ENCODE data around the gene CELF2.
"Not testable (repeated sequence)": the region's sequence is repeated elsewhere in the genome, so short reads cannot be mapped to it uniquely, and the experiment has no call there.

The CELF2 gene

DNA sequence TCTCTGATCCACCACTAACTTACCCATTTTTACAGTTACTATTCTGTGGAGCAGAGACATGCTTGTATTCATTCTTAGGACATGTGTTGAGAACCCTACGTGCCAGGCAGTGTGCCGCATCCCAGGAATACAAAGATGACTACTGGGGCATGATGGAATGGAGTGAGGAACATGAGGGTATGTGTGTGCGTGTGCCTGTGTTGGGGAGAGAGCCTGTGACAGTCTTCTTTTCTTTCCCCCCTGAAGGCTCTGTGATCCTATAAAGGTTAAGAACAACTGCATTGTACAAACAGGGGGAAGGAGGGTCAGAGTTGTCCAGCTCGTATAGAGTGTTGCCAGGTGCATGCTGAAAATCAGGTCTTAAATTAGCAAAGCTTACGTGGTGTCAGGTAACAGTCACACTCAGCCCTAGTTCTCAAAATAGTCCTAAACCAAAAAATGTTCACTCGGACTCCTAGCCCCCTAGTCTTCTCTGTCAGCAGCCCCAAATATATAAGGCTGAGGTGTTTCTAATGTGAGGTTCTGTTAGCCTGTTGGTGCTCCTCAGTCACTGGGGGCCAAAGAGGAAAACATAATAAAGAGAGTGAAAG is 161.9 kb downstream of the CELF2 start:
- DNase-seq = no peak

DNA sequence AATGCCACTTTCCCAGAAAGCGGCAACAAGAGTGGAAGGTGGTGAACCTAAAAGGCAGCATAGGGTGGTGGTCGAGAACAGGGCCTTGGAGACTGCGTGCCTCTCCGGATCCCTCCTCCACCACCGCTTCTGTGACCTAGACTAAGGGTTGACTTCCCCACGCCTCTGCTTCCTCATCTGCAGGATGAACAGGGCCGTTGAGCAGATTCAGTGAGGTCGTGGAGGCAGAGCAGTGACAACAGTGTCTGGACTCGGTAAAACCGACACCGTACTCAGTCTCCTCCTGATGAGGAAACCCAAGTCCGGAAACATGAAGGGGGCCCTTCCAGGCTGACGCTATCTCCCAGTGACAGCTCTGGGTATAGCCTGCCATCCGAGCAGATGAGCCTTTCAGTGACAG is 162.6 kb downstream of the CELF2 start:
- DNase-seq = peak; percentile 68

DNA sequence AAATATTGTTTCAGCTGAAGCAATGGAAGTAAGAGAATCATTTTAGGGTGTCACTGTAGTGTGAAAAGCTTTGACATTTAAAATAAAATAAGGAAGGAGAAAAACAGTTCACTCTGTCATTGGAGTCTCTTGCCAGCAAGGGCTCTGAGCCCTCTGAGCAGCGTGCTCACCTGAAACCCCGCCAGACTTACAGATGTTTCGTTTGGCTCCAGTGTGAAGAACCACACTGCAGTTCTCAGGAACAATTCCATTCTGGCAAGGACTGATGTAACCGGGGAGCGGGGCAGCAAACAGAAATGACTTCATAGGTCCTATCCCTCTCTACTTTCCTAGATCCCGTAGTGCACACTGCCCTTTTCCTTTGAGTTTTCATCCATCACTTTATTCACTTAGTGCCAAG is 164.3 kb downstream of the CELF2 start:
- DNase-seq = no peak

DNA sequence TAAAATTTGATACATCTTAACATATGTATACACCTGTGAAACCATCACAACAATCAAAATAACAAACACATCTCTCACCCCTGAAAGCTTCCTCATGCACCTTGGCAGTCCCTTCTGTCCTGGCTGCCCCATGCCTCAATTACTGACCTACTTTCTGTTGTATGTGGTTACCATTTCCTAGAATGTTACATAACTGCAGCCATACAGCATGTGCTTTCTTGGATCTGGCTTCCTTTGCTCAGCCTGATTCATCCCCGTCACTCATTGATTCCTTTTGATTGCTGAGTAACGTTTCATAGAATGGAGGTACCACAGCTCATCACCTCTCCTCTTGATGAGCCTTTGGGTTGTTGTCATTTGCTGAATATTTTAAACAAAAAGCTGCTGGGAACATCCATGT is 165.3 kb downstream of the CELF2 start:
- no peak for DNase-seq

DNA sequence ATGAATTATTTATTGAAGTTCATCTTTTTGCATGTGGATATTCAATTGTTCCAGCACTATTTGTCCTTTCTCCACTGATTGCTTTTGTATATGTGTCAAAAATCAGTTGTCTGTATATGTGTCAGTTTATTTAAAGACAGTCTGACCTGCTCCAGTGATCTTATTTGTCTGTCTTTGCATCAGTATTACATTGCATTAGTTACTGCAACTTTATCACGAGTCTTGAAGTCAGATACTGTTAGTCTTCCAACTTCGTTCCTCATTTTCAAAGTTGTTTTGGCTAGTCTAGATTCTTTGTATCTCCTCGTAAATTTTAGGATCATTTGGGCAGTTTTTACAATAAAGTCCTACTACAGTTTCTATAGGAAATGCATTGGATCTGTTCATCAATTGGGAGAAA is 166.4 kb downstream of the CELF2 start:
- no peak for DNase-seq

DNA sequence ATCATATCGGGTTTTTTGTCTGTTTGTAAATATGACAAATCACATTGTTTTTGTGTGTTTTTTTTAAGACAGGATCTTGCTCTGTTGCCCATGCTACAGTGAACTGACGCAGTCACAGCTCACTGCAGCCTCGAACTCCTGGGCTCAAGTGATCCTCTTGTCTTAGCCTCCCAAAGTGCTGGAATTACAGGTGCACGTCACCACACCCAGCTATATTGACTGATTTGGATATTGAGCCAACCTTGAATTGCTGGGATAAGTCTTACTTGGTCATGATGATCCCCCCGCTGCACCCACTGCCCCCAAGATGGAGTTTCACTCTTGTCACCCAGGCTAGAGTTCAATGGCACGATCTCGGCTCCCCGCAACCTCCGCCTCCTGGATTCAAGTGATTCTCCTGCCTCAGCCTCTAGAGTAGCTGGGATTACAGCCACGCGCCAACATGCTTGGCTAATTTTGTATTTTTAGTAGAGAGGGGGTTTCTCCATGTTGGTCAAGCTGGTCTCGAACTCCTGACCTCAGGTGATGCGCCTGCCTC is 167.5 kb downstream of the CELF2 start:
- DNase-seq = not testable (repeated sequence)

DNA sequence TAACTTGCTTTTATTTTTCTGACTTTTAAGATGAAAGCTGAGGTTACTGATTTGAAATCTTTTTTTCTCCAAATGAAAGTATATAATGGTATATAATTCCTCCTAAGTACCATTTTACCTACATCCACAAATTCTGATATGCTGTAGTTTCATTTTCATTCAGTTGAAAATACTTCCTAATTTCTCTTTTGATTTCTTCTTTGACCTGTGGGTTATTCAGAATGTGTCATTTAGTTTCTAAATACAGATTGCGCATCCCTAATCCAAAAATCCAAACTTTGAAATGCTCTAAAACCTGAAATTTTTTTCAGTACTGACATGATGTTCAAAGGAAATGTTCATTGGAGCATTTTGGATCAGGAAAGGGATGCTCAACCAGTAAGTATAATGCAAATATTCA is 168.7 kb downstream of the CELF2 start:
- no peak for DNase-seq

DNA sequence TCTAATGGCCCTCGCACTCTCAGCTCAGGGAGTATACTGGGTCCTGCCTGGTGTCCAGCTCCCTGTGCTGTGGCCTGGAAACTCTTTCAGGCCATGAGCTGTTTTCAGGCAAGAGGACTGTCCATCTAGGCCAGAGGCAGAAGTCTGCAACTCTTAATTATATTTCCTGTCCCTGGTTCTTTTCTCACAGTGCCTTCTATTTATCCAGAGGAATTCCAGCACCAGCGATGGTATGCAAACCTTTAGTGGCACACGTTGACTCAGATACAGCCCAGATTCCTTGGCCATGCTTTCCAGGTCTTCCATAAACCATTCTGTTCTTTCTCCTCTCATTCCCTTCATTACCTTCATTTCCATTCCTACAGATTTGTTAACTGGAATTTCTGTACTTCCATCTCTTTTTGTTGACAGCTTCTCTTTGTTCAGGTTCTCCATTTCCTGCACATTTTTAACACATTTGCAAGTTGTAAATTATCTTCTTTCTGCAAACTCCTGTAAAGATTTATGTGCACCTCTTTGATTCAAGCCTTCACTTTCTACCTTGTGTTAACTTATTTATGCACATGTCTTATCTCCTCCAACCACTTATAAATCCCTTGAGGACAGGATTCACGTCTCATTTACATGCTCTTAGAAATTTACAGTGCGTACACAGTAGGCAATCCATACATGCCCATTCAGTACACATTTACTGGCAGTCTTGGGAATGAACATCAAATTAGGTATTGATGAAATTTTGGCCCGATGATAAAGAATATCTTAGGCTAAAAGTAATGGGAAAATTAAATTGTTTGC is 172.1 kb downstream of the CELF2 start:
- no peak for DNase-seq

DNA sequence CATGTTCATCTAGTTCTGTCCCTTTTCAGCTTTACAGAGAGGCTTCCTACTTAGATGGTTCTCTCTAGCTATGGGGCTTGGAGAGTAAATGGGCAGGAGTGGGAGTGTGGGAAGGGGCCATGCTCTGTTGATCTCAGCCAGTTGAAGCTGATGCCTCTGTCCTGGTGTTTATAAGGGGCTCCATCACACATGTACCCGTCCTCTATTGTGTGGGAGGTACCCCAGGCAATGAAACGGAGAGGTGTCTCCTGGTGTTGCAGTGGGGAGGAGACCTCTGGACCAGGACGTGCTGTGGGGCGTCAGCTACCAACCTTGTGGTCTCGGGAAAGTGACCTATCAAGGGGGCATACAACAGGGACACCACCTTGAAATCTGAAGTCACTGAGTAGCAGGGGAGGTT is 173.5 kb downstream of the CELF2 start:
- DNase-seq = no peak

DNA sequence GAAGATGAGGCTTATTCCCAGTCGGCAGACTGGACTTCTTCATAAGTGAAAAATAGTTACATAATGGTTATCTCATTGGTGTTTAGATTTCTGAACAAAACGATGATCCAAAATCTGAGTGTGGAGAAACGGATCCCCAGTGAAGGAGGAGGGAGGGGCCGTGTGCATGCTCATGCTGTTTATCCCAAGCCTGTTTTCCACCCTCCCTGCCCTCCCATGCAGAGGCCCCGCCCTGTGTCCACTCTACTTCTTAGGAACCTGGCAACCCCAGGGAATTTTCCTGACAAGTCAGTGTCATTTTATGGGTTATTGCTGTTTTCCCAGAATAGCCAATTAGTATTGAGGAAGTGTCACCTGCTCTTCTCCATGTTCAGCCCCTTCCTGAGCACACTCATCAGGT is 174.0 kb downstream of the CELF2 start:
- no peak for DNase-seq

DNA sequence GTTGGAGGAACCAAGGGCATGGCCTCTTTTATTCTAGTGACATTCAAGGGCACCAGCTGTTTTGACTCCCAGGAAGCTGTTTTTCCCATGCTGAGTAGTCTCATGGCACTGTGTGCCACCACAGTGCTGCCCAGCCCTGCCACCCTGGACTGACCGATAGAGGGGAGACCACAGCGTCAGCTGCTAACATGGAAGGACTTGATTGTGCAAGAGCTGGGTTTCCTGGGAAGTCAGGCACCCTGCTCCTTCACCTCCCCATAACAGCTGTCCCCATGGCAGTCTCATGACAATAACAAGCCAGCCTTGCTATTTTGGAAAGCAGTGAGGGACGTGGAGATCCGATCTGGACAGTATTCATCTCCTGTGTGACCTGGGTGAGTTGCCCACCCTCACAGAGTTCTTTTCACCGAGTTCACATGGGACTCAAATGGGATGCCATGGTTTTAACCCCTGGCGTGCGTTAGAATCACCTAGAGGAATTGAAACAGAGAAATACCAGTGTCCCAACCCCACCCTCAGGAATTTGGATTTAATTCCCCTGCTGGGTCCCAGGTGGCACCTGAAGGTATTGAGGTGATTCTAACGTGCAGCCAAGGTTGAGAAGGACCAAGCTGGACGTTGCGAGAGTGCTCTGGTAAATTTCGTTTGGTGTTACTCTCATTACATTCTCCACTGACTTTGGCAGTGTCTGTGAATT is 174.8 kb downstream of the CELF2 start:
- no peak for DNase-seq

DNA sequence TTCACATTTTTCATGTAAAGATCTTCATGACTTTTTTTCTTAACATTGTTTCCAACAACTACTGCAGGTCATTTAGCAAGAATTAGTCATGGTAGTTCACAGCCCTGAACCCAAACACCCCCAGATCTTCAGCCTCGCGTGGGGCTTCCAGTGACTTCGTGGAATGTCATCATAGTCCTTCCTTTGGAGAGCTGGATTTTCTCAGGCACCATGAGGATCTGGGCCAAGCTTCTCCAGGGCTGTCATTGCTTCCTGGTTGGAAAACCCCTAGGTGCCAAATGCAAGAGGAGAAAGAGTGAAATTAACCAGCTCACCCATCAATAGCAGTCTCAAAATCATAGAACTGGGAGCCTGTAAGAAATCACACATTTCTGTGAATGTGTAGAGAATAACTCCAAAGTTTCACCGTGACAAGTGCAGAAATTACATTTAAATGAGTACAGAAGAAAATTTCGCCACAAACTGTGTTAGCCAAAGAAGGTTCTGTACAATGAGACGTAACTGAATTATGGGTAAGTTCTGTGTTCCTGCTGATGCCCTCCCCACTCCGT is 175.4 kb downstream of the CELF2 start:
- DNase-seq = no peak

DNA sequence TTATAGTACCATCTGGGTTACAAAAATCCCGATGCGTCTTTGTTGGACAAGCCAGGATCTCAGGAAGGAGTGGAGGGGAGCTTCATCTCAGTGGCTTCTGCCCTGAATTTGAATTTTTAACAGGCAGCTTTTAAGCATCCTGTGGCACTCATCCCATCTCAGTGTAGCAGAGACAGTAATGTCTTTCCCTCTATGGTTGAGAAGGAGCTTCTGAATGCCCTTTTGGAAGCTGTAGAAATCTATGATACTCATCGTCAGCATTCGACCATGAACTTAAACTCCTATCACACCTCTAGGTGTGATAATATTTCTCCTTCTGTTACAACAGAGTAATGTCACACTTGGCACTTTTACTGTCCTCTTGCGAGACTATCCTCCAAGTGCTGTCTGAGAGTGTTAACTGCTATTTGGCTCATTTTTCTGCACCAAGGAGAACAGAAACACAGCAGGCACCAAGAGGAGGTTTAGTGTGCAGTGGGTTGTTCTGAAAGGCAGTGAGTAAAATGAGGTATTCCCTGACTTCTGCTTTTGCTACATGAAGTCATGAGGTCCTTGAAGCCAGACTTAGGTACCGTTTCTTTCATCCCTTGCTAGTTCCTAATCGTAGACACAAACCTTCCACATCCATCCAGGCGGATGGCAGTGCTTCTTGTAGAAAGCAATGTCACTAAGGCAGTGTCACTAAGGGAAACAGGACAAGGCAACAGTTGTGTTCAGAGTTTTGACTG is 177.4 kb downstream of the CELF2 start:
- DNase-seq = no peak

DNA sequence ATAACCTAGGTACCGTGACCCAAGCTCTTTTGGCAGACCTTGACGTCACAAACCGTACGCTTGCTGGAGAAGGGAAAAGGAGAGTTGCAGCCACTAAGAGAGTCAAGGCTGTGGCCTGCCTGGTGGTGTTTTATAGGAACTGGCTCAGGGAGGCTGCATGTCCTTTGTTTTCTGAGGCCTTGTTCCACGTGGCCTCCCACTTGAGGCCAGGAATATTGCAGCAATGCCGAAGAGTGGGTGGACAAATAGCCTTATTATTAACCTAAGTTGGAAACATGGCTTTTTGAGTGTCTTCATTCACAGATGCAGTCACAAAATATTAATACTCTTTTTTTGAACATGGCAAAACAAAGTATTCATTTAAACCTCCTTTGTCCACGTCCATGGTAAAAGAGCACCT is 178.0 kb downstream of the CELF2 start:
- no peak for DNase-seq

DNA sequence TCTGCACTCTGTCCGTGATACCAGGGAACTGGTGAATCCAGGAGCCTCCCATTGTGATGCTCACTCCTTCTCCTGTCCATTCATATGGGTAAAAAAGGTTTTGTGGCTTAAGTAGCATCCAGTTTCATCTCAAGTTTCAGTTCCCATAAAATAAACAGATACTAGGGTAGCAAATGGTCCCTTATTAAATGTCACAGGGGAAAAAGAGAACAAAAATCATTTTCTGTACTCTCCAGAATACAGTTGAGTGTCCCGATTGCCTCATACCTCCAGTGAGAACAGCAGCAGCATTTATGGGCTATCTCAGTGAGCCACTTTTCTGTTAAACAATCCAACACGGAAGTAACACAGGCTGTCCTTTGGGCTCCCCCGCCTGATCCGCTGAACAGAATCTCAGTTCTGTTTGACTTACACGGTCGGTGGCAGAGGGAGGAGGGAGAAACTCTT is 179.6 kb downstream of the CELF2 start:
- no peak for DNase-seq

DNA sequence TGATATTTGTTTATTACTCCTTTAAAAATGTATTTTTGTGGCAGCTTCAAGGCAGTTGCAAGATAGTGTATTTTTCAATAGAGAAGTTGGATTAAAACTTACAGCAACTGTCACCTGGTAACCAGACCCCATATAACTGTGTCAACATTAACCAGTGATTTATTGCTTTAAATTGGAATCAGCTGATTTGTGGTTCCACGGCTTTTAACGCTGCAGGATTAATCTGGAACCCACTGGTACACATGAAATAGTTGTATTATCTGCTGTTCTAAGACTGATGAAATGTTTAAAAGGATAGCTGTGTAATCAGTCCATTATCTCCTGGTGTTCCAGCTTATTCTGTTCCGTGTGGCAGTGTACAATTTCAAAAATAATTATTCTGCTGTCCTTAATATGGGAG is 180.2 kb downstream of the CELF2 start:
- DNase-seq = no peak

DNA sequence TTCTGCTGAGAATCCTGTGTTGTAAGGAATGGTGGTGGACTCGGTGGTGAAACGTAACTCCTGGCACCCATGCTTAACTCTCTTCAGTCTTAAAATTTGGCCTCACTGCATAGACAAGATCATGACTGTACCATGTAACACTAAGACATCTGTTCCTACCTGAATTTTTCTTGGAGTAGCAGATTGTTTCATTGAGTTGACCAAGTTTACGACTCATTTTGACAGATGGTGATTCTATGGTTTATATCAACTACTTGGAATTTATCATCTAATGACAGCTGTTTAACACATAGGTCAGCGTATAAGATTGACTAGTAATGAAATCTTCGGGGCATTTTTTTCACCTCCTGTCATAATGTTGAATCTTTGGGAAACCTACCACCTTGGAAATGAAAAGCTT is 184.2 kb downstream of the CELF2 start:
- DNase-seq = no peak

DNA sequence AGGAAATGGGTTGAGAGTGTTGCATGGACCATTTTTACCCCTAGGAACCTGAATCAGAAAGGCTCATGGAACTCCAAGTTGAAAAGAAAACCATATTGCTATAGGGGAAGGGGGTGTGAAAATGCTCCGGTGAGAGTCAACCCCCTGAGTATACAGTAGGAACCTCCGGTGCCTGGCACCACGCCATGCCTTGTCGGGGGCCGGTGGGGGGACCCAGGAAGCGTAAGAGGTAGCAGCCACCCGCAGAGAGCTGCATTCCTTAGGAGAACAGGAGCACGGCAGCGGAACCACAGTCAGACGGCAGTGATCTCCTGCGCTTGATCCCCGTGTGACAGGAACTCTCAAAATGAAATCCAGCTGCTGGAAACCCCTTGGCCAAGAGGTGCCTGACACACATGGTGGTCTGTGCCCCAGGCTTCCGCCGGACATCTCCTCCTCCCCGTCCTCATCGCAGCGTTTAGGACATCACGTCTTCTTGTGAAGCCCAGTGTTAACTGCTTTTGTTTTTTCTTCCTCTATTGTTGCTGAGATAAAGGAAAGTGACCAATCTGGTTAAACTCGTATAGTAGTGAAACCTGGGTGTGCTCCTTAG is 186.8 kb downstream of the CELF2 start:
- DNase-seq = no peak

DNA sequence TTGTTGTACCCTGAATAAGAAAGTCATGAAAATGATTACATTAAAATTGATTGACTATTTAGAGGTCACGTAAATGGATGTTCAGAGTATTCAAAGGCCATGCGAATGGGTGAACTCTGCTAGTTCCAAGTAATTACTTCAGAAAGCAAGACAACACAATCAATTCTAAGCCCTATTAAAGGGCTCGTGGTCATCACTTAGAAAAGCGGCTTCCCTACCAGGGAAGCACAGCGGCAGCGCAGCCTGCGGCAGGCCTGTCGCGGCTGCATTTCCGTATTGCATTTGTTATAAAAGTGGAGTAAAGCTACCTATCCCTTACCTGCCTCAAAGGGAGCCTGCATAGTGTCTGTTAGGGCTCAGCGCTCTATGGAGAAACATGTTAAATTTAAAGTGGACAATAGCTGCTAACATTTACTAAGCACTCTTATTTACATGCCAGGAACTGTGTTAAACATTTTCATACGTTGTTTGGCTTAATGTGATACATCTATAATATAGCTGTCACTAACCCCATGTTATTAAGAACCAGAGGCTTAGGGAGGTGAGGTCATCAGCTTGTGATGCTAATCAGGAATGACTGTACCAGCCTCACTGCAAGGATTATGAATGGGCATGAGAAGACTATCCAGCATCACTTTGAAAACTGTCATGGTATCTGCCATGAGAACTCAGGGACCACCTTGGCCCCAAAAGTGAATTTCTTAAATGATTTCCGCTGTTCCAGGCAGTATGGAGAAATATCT is 187.5 kb downstream of the CELF2 start:
- DNase-seq = no peak

DNA sequence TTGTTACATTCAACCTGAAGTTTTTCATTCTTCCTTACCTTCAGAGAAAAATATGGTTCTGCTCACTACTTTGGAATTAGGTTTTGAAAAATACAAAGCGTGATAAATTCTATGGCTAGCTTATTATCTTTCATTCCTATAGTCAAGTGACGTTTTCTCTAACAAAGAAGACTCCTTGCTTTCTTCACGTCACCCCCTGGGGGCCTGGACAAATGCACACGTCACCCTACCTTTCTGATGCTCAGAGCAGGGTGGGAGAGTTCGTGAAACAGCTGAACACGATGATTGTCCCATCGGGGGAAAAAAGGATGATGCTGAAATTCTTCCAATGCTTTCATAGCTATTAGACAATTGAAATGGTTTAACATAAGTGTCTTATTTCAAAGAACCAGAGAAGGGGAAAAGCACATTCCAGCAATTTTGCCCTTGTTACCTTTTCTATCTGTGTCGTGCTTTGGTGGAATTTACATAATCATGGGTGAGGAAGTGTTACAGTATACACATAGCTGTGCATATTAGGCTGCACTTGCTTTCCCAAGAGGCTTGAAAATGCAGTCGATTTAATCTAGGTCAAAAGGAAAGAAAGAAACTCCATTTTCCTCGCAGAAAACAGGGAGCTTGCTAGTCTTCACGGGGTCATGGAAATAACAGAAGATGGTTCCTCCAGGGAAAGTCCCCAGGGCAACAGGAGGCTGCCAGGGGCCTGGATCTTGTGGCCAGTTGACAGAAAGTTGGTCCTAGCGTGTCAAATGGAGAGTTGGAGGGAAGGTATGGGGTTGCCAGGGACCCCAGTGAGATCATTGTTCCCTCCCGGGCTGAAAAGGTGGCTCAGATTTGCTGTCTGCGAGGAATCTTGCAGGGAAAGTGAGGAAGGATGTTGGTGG is 189.2 kb downstream of the CELF2 start:
- no peak for DNase-seq

DNA sequence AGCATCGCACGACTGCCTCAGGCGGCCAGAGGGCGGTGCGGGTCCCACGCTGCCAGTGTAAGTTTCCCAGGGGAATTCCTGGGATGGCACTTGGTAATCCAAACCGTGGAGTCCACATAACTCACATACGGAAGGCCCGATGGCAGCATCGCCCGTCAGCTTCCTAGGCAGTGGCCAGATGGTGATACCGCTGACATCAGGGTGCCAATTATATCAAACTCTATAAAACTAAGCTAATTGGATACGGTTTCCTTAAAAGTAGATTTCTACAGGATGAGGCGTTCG is 189.8 kb downstream of the CELF2 start:
- DNase-seq = no peak
